ENCODE measurements around the gene NT5C3B. TPM values are rescaled to one million over a fixed set of nuclear protein-coding genes. Genes with fewer than 3 reads are reported as not detected.

Gene NT5C3B
- total RNA-seq, 4 donors from 2014 or later = 64.8 to 95.6 (median 70.1) TPM

DNA sequence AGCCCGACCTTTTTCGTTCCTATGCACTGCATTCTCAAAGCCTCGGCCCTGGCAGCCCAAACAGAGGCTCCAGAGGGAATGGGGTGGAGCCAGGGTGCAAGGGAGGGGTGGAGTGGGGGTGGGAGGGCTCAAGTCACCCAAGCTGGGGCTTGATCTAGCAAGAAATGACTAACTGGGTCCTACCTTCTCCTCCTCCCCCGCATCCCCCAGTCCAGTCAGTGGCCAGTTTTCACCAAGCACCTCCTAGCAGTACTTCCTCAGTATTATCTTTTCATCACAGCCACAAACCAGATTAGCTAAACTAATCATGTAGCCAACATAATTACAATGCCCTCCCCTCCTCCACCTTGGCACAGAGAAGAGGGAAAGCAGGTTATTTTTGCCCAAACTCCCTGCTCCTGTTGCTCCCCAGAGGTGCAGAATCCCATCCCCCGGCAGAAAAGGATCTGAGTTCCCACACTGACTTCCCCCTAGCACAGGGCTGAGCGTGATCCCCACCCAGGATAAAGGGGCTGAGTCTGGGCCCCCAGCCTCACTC is 51.8 kb downstream of the NT5C3B start:
- Histone ChIP-seq H3K27ac (replicated peaks in 1 of 4) (peak overlapping the region; percentile 25 to 80 (median 62)), H3K4me1 (peaks cover 50 to 65% (median 59%) of the 10 kb centered on the region in 4 donors), H3K4me3 (peak overlapping the region; percentile 55 to 69 (median 61)), H3K9me3 (no peaks in the 10 kb centered on the region), H3K36me3 (no peaks in the 10 kb centered on the region), H3K27me3 (peaks cover 5 to 51% (median 16%) of the 10 kb centered on the region in 4 donors)
- TF ChIP-seq POLR2AphosphoS5 (IDR thresholded peaks at IDR 0.05) = no peak
- intact Hi-C loops (cut with DNase I) = no loop called here
- 35% methylated on average over 6 of the region's 6 CpGs for WGBS
- DNase-seq (ENCODE audit: extremely low spot score) = no peak

DNA sequence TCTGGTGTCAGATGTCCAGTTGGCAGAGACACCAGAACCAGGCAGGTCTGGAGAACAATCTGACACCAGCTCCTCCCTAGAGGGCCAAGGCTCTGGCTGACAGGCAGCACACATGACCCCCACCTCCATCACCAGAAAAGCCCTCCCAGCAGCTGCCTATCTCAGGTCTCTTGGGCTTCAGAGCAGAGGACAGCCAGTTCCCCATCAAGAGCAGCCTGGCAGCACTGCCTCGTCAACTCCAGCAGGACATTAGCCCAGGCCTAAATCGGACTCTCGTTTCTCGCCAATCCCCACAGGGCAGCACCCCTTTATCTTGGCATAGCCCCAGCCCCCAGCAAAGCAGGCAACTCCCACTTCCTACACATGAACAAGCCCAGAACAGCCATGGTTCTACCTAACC is 53.9 kb downstream of the NT5C3B start:
- intact Hi-C loops (cut with DNase I) = no loop called here
- Histone ChIP-seq H3K27ac (replicated peaks in 1 of 4) (peak overlapping the region; percentile 2 to 50 (median 30)), H3K27me3 (peaks cover 5 to 51% (median 16%) of the 10 kb centered on the region in 4 donors), H3K9me3 (no peaks in the 10 kb centered on the region), H3K4me1 (peaks cover 63 to 84% (median 75%) of the 10 kb centered on the region in 4 donors), H3K36me3 (no peaks in the 10 kb centered on the region), H3K4me3 (no peak overlapping the region)
- no peak for DNase-seq (ENCODE audit: extremely low spot score)
- TF ChIP-seq POLR2A (IDR thresholded peaks at IDR 0.05; ENCODE audit: low read depth) (no peak), EP300 (IDR thresholded peaks at IDR 0.05) (no peak), POLR2AphosphoS5 (IDR thresholded peaks at IDR 0.05) (no peak)
- TF ChIP-seq, protein P1, sequence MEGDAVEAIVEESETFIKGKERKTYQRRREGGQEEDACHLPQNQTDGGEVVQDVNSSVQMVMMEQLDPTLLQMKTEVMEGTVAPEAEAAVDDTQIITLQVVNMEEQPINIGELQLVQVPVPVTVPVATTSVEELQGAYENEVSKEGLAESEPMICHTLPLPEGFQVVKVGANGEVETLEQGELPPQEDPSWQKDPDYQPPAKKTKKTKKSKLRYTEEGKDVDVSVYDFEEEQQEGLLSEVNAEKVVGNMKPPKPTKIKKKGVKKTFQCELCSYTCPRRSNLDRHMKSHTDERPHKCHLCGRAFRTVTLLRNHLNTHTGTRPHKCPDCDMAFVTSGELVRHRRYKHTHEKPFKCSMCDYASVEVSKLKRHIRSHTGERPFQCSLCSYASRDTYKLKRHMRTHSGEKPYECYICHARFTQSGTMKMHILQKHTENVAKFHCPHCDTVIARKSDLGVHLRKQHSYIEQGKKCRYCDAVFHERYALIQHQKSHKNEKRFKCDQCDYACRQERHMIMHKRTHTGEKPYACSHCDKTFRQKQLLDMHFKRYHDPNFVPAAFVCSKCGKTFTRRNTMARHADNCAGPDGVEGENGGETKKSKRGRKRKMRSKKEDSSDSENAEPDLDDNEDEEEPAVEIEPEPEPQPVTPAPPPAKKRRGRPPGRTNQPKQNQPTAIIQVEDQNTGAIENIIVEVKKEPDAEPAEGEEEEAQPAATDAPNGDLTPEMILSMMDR (IDR thresholded peaks at IDR 0.05) = no peak
- 57% methylated on average over 4 of the region's 4 CpGs for WGBS

DNA sequence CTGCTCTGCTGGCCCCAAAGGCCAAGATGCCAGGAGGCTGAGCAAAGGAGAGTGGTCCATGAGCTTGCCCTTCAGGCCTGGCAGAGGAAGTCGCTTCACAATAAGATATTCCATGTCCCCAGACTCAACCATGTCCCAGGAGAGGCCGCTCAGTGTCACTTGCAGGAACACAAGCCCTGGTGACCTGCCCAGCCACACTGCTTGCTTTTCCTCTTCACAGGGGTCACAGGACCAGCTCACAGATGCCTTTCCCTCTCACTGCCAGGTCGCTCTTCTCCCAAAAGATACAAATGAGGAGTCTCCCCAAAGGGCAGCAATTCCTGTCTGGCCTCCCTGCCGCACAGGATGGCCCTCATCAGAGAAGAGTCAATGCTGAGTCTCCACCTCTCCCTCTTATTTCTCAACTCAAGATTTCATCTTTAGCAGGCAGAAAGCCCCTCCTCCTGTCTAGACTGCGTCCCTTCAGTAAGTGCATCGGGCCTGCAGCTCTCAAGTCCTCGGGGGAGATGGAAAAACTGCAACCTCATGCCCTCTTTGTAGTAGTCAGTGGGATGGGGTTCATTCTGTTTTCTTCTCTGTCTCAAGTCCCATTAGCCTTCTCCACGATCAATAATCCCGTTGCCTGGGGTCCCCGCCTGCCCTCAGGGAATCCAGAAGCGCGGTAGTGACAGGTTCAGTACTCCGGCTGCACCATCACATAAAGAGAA is 54.5 kb downstream of the NT5C3B start:
- H3K36me3 ChIP-seq = no peaks in the 10 kb centered on the region
- WGBS = 82% methylated on average over 13 of the region's 13 CpGs
- H3K27ac ChIP-seq (replicated peaks in 1 of 4) = peak overlapping the region; percentile 12 to 50 (median 44)
- peaks cover 5 to 46% (median 16%) of the 10 kb centered on the region in 4 donors for H3K27me3 ChIP-seq
- TF ChIP-seq, protein P1 (IDR thresholded peaks at IDR 0.05) = no peak
- TF ChIP-seq EP300 (IDR thresholded peaks at IDR 0.05) (no peak), POLR2AphosphoS5 (IDR thresholded peaks at IDR 0.05) (no peak), POLR2A (IDR thresholded peaks at IDR 0.05; ENCODE audit: low read depth) (no peak)
- H3K4me3 ChIP-seq = no peak overlapping the region
- peaks cover 66 to 90% (median 78%) of the 10 kb centered on the region in 4 donors for H3K4me1 ChIP-seq
- intact Hi-C loops (cut with DNase I) = no loop called here
- no peaks in the 10 kb centered on the region for H3K9me3 ChIP-seq
- no peak for DNase-seq (ENCODE audit: extremely low spot score)

DNA sequence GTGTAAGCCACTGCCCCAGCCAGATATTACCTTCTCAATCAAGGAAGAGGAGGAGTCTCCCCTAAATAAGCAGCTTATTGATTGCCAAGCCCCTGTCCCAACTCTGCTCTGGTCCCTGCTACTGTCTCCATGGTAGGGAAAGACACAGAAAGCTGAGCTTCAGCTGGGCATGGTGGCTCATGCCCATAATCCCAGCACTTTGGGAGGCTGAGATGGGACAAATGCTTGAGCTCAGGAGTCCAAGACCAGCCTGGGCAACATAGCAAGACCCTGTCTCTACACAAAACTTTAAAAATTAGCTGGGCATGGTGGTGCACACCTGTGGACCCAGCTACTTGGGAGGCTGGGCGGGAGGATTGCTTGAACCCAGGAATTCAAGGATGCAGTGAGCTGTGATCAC is 56.1 kb downstream of the NT5C3B start:
- Histone ChIP-seq H3K4me3 (no peak overlapping the region), H3K9me3 (no peaks in the 10 kb centered on the region), H3K27ac (replicated peaks in 1 of 4) (no peak overlapping the region), H3K4me1 (peaks cover 66 to 96% (median 78%) of the 10 kb centered on the region in 4 donors), H3K27me3 (peaks cover 0 to 30% (median 3%) of the 10 kb centered on the region in 4 donors), H3K36me3 (no peaks in the 10 kb centered on the region)
- intact Hi-C loops (cut with DNase I) = no loop called here
- DNase-seq (ENCODE audit: extremely low spot score) = no peak
- 100% methylated on average over 1 of the region's 1 CpG for WGBS
- TF ChIP-seq POLR2AphosphoS5 (IDR thresholded peaks at IDR 0.05) (no peak), EP300 (IDR thresholded peaks at IDR 0.05) (no peak), POLR2A (IDR thresholded peaks at IDR 0.05; ENCODE audit: low read depth) (no peak)
- TF ChIP-seq, protein P1 (IDR thresholded peaks at IDR 0.05) = no peak

DNA sequence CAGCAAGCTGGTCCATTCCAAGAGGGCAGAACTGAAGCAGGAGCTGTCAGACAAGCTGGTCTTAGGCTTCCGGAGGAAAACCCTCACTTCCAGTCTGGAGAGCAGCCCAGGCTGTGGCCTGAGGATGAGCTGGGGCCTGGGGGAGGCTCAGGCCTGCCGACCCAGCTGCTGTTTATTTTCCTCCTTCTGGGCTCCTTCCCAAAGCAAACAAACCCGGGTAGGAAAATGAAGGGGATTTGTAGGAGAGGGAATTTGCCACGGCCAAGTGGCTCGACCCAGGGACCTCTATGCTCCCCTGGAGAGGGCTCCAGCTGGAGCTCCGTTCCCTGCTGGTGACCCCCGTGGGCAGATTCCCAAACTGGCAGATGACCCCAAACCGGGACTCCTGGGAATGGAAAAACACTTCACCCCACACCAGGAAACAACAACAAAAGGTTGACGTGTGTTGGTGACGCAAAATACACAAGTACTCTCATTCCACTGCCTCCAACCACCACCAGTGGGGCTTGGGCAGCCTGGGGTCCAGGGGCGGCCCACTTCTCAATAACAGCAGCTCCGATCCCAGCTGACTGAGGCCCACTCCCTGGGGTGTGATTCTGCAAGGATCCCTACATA is 58.4 kb downstream of the NT5C3B start:
- DNase-seq (ENCODE audit: extremely low spot score) = no peak
- intact Hi-C loops (cut with DNase I) = no loop called here
- peak in 1 of 2 donors; percentile 38 for TF ChIP-seq POLR2AphosphoS5 (IDR thresholded peaks at IDR 0.05)
- TF ChIP-seq POLR2A (IDR thresholded peaks at IDR 0.05; ENCODE audit: low read depth) = no peak
- peak overlapping the region; percentile 56 to 75 (median 66) for H3K27ac ChIP-seq (replicated peaks in 1 of 4)
- H3K27me3 ChIP-seq = peaks cover 0 to 8% (median 0%) of the 10 kb centered on the region in 4 donors
- H3K9me3 ChIP-seq = no peaks in the 10 kb centered on the region
- H3K36me3 ChIP-seq = no peaks in the 10 kb centered on the region
- 46% methylated on average over 7 of the region's 12 CpGs for WGBS
- H3K4me3 ChIP-seq = no peak overlapping the region
- peaks cover 59 to 98% (median 80%) of the 10 kb centered on the region in 4 donors for H3K4me1 ChIP-seq

Data from esophagus muscularis mucosa (tissue), 4 donors.